GM12878 (cell line): ENCODE data around the gene VMP1. TPM values are rescaled to one million over a fixed set of nuclear protein-coding genes. Genes with fewer than 3 reads are reported as not detected.

Experiments used
- ATAC-seq: fragments of 200-7000 bp; cut with Tn5 transposase; 3 replicates; pipeline ENCODE4 v1.9.1; 2020; ENCODE audit warnings: mild to moderate bottlenecking, moderate library complexity
- BruUV-seq: library from RNA; stranded (reverse); fragments of 400-500 nt; replicated peaks from 2 replicates; lab custom pipeline; 2021; lab: Mats Ljungman, UMichigan
- CTCF ChIA-PET: fragments of 300-600 bp; sonication (Branson Sonifier 250); formaldehyde crosslinking; extraction: SDS; loops from one replicate; lab custom pipeline; 2021; ENCODE audit warnings: inconsistent platforms; lab: Yijun Ruan, JAX
- POLR2A ChIA-PET: fragments of 350-600 bp; formaldehyde crosslinking; extraction: SDS; loops from one replicate; lab custom pipeline; 2021; ENCODE audit warnings: inconsistent platforms; lab: Charles Lee
- RAD21 ChIA-PET: fragments of 300-600 bp; sonication (Branson Sonifier 250); formaldehyde crosslinking; loops from one replicate; lab custom pipeline; 2023; ENCODE audit warnings: antibody characterized with exemption; ENCODE audit not compliant: unreplicated experiment; lab: Charles Lee
- SMC1A ChIA-PET: fragments of 300-600 bp; sonication (Branson Sonifier 250); formaldehyde crosslinking; loops from one replicate; lab custom pipeline; 2023; ENCODE audit not compliant: unreplicated experiment, uncharacterized antibody; lab: Charles Lee
- DNase-seq: peaks from one replicate; pipeline ENCODE4 v3.0.0-alpha.2; 2011; ENCODE audit warnings: low read depth, low spot score
- FAIRE-seq: peaks from 3 replicates; lab custom pipeline; 2011; peaks lifted over from hg19 to GRCh38; lab: Jason Lieb, UNC
- H2AFZ ChIP-seq: 2 replicates; pipeline ENCODE4 v1.6.0; 2011; ENCODE audit warnings: low read depth, low read length, control low read depth; ENCODE audit not compliant: control insufficient read depth
- H3K27ac ChIP-seq: 2 replicates; pipeline ENCODE4 v1.5.1; 2011; ENCODE audit warnings: control low read depth; ENCODE audit not compliant: control insufficient read depth, insufficient read depth
- H3K27me3 ChIP-seq, 2 experiments: replicated peaks in 1 of 2; 2 replicates each; pipeline versions ENCODE4 v1.6.0 to v1.6.1; 2011; ENCODE audit warnings: low read length in 1 of 2; ENCODE audit not compliant: control insufficient read depth in 2 of 2, insufficient read depth in 2 of 2
- H3K36me3 ChIP-seq, 2 experiments: 2 replicates each; pipeline ENCODE4 v1.5.1; 2011; ENCODE audit warnings: low read length in 1 of 2; ENCODE audit not compliant: control insufficient read depth in 2 of 2, insufficient read depth in 2 of 2
- H3K4me1 ChIP-seq: 2 replicates; pipeline ENCODE4 v1.6.1; 2011; ENCODE audit warnings: mild to moderate bottlenecking, low read length, moderate library complexity, mixed read lengths; ENCODE audit not compliant: control insufficient read depth, insufficient read depth
- H3K4me2 ChIP-seq: 2 replicates; pipeline ENCODE4 v1.6.0; 2011; ENCODE audit warnings: control low read depth; ENCODE audit not compliant: control insufficient read depth, insufficient read depth
- H3K4me3 ChIP-seq: fragments of 200-600 bp; sonication (generic); 2 replicates; pipeline ENCODE4 v1.5.1; 2016
- H3K79me2 ChIP-seq: 2 replicates; pipeline ENCODE4 v1.6.0; 2011; ENCODE audit warnings: low read length; ENCODE audit not compliant: control insufficient read depth, insufficient read depth
- H3K9ac ChIP-seq: 2 replicates; pipeline ENCODE4 v1.8.0; 2011; ENCODE audit warnings: low read length, control low read depth, mixed read lengths; ENCODE audit not compliant: control insufficient read depth, insufficient read depth
- H3K9me3 ChIP-seq: replicated peaks from 3 replicates; pipeline ENCODE4 v1.5.1; 2011; ENCODE audit warnings: mild to moderate bottlenecking, low read length; ENCODE audit not compliant: control insufficient read depth, insufficient read depth
- H4K20me1 ChIP-seq: 2 replicates; pipeline ENCODE4 v1.6.0; 2011; ENCODE audit not compliant: control insufficient read depth, insufficient read depth
- ASH2L ChIP-seq: fragments of 300-600, 200-600 bp; sonication (generic); IDR thresholded peaks from 2 replicates; pipeline ENCODE4 v1.6.1; 2017; ENCODE audit warnings: low read depth, mild to moderate bottlenecking, borderline replicate concordance
- BCL11A ChIP-seq: IDR thresholded peaks from 2 replicates; pipeline ENCODE4 v1.6.1; 2011; ENCODE audit warnings: low read depth, low read length
- BMI1 ChIP-seq: fragments of 450-650 bp; IDR thresholded peaks from 2 replicates; pipeline ENCODE4 v1.6.1; 2016; ENCODE audit warnings: mild to moderate bottlenecking, moderate library complexity, borderline replicate concordance
- CREM ChIP-seq: IDR thresholded peaks from 2 replicates; pipeline ENCODE4 v1.6.1; 2014; ENCODE audit warnings: antibody characterized with exemption, low read depth
- KLF5 ChIP-seq: fragments of 450-650 bp; IDR thresholded peaks from 2 replicates; pipeline ENCODE4 v1.6.1; 2014; ENCODE audit warnings: mild to moderate bottlenecking; ENCODE audit not compliant: partially characterized antibody
- MYB ChIP-seq: fragments of 150-350 bp; IDR thresholded peaks from 2 replicates; pipeline ENCODE4 v1.6.1; 2014; ENCODE audit warnings: mild to moderate bottlenecking, low read depth, low read length, borderline replicate concordance
- PML ChIP-seq: IDR thresholded peaks from 2 replicates; pipeline ENCODE4 v1.6.1; 2012; ENCODE audit warnings: low read length, inconsistent platforms
- POLR2AphosphoS5 ChIP-seq: IDR thresholded peaks from 2 replicates; pipeline ENCODE4 v1.6.1; 2011; ENCODE audit warnings: mild to moderate bottlenecking, low read length, inconsistent platforms
- RBBP5 ChIP-seq: fragments of 200-600 bp; sonication (generic); conservative IDR thresholded peaks from 2 replicates; pipeline ENCODE4 v1.6.1; 2016
- TBL1XR1 ChIP-seq: IDR thresholded peaks from 2 replicates; pipeline ENCODE4 v1.6.1; 2012; ENCODE audit warnings: low read depth, low read length, improper control_type of control experiment
- YBX1 ChIP-seq: fragments of 450-650 bp; IDR thresholded peaks from 2 replicates; pipeline ENCODE4 v1.6.1; 2016; ENCODE audit warnings: antibody characterized with exemption
- ZNF207 ChIP-seq: fragments of 450-650 bp; IDR thresholded peaks from 2 replicates; pipeline ENCODE4 v1.6.1; 2014; ENCODE audit warnings: antibody characterized with exemption, mild to moderate bottlenecking, borderline replicate concordance
- in situ Hi-C: fragments of 300-500 bp; cut with MboI; formaldehyde crosslinking; loops from 9 replicates; pipeline ENCODE4 v1.14.3; 2018; ENCODE audit warnings: mixed read lengths
- intact Hi-C: fragments of 100-400 bp; cut with micrococcal nuclease; formaldehyde crosslinking; loops from one replicate; pipeline ENCODE4 v1.14.2; 2022; ENCODE audit not compliant: unreplicated experiment
- polyA plus RNA-seq, 11 experiments: library from polyadenylated mRNA; depleted of rRNA in 4 of 11; unstranded in 6 of 11; stranded (reverse) in 5 of 11; fragments of >200 nt; fragmentation: Nextera tagmentation in 4 of 11; fragmentation: Illumina TruSeq in 1 of 11; extraction: Ambion mirVana in 4 of 11; extraction: Trizol in 1 of 11; gene quantifications; 1 replicate in 1 of 11; 2 replicates in 10 of 11; pipeline versions ENCODE4 v1.2.1 to v1.2.3, GENCODE V29; 2011 to 2016; ENCODE audit warnings: inconsistent platforms in 2 of 11, missing spikeins in 2 of 11, low read depth in 1 of 11
- total RNA-seq, 4 experiments: library from RNA; depleted of rRNA in 3 of 4; stranded (reverse); fragments of >200 nt in 3 of 4; fragmentation: Illumina TruSeq in 1 of 4; extraction: Trizol in 1 of 4; gene quantifications; 2 replicates each; pipeline versions ENCODE4 v1.2.1 to v1.2.3, GENCODE V29; 2013 to 2021
- TF ChIP-seq, protein P1 (sequence below): fragments of 450-650 bp; IDR thresholded peaks from 2 replicates; pipeline ENCODE4 v1.6.1; 2016; ENCODE audit warnings: mild to moderate bottlenecking, moderate library complexity, borderline replicate concordance
- TF ChIP-seq, protein P2 (sequence below): fragments of 450-650 bp; formaldehyde crosslinking; IDR thresholded peaks from 2 replicates; pipeline ENCODE4 v1.5.0; 2022; ENCODE audit warnings: mild to moderate bottlenecking, missing genetic modification characterization
- TF ChIP-seq, protein P3 (sequence below): fragments of 450-650 bp; IDR thresholded peaks from 2 replicates; pipeline ENCODE4 v1.6.1; 2016; ENCODE audit warnings: mild to moderate bottlenecking

The VMP1 gene
- total and polyA plus RNA-seq, 10 of the 15 experiments (the other 5 are each of a cell fraction or from before 2014, with no cell fraction given): 88.4 to 199 (median 132) TPM

DNA sequence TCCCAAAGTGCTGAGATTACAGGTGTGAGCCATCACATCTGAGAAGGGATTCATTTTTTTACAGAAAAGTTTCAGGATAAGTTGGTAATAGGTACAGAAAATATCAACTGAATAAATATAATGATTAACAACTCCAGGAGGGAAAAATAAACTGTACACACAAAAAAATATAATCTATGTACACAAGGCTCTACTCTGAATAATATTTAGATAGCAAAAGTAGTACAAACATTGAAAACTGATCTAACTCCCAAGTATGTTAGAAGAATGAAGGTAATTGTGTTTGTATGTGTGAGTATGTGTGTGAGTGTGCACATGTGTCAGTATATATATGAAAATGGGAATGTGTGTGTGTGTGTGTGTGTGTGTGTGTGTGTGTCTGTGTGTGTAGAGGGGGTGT lies 164.9 kb downstream of the VMP1 start:
- H4K20me1 ChIP-seq: no peaks in the 10 kb centered on the region
- CTCF ChIA-PET: interaction anchor here (0.9 to 1.5 kb wide), 3 partner anchors 27 to 167 kb away, joined by 4 read pairs; no protein-coding TSS in a partner anchor
- no peaks in the 10 kb centered on the region for H3K4me1 ChIP-seq
- BruUV-seq: no TSS peak
- SMC1A ChIA-PET: interaction anchor here (0.6 kb wide), 1 partner anchor 80 kb away, joined by 3 read pairs; no protein-coding TSS in a partner anchor
- no peaks in the 10 kb centered on the region for H3K79me2 ChIP-seq
- in situ Hi-C loops: no loop called here
- no peak overlapping the region for H3K4me2 ChIP-seq
- no peak for FAIRE-seq
- H3K36me3 ChIP-seq: peaks cover 0 to 5% of the 10 kb centered on the region in 2 experiments; a peak in 2 of 4 replicates
- H3K9me3 ChIP-seq: no peaks in the 10 kb centered on the region
- H3K4me3 ChIP-seq: no peak overlapping the region
- H3K27ac ChIP-seq: no peak overlapping the region
- POLR2A ChIA-PET: interaction anchor here (0.6 kb wide), 2 partner anchors 11 to 21 kb away, joined by 6 to 7 read pairs; no protein-coding TSS in a partner anchor
- ATAC-seq: no peak
- RAD21 ChIA-PET: no interaction called here
- intact Hi-C loops: no loop called here
- H3K27me3 ChIP-seq: no peaks in the 10 kb centered on the region
- no peak overlapping the region for H3K9ac ChIP-seq
- H2AFZ ChIP-seq: no peak overlapping the region
- no peak for TF ChIP-seq ASH2L
- TF ChIP-seq YBX1: no peak
- TF ChIP-seq, protein P1, sequence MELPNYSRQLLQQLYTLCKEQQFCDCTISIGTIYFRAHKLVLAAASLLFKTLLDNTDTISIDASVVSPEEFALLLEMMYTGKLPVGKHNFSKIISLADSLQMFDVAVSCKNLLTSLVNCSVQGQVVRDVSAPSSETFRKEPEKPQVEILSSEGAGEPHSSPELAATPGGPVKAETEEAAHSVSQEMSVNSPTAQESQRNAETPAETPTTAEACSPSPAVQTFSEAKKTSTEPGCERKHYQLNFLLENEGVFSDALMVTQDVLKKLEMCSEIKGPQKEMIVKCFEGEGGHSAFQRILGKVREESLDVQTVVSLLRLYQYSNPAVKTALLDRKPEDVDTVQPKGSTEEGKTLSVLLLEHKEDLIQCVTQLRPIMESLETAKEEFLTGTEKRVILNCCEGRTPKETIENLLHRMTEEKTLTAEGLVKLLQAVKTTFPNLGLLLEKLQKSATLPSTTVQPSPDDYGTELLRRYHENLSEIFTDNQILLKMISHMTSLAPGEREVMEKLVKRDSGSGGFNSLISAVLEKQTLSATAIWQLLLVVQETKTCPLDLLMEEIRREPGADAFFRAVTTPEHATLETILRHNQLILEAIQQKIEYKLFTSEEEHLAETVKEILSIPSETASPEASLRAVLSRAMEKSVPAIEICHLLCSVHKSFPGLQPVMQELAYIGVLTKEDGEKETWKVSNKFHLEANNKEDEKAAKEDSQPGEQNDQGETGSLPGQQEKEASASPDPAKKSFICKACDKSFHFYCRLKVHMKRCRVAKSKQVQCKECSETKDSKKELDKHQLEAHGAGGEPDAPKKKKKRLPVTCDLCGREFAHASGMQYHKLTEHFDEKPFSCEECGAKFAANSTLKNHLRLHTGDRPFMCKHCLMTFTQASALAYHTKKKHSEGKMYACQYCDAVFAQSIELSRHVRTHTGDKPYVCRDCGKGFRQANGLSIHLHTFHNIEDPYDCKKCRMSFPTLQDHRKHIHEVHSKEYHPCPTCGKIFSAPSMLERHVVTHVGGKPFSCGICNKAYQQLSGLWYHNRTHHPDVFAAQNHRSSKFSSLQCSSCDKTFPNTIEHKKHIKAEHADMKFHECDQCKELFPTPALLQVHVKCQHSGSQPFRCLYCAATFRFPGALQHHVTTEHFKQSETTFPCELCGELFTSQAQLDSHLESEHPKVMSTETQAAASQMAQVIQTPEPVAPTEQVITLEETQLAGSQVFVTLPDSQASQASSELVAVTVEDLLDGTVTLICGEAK: no peak
- TF ChIP-seq MYB: no peak
- TF ChIP-seq, protein P2, sequence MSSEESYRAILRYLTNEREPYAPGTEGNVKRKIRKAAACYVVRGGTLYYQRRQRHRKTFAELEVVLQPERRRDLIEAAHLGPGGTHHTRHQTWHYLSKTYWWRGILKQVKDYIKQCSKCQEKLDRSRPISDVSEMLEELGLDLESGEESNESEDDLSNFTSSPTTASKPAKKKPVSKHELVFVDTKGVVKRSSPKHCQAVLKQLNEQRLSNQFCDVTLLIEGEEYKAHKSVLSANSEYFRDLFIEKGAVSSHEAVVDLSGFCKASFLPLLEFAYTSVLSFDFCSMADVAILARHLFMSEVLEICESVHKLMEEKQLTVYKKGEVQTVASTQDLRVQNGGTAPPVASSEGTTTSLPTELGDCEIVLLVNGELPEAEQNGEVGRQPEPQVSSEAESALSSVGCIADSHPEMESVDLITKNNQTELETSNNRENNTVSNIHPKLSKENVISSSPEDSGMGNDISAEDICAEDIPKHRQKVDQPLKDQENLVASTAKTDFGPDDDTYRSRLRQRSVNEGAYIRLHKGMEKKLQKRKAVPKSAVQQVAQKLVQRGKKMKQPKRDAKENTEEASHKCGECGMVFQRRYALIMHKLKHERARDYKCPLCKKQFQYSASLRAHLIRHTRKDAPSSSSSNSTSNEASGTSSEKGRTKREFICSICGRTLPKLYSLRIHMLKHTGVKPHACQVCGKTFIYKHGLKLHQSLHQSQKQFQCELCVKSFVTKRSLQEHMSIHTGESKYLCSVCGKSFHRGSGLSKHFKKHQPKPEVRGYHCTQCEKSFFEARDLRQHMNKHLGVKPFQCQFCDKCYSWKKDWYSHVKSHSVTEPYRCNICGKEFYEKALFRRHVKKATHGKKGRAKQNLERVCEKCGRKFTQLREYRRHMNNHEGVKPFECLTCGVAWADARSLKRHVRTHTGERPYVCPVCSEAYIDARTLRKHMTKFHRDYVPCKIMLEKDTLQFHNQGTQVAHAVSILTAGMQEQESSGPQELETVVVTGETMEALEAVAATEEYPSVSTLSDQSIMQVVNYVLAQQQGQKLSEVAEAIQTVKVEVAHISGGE (CRISPR knock-in tag): no peak
- TF ChIP-seq RBBP5: no peak
- TF ChIP-seq, protein P3, sequence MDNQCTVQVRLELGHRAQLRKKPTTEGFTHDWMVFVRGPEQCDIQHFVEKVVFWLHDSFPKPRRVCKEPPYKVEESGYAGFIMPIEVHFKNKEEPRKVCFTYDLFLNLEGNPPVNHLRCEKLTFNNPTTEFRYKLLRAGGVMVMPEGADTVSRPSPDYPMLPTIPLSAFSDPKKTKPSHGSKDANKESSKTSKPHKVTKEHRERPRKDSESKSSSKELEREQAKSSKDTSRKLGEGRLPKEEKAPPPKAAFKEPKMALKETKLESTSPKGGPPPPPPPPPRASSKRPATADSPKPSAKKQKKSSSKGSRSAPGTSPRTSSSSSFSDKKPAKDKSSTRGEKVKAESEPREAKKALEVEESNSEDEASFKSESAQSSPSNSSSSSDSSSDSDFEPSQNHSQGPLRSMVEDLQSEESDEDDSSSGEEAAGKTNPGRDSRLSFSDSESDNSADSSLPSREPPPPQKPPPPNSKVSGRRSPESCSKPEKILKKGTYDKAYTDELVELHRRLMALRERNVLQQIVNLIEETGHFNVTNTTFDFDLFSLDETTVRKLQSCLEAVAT: no peak
- TF ChIP-seq POLR2AphosphoS5: no peak
- TF ChIP-seq ZNF207: no peak
- TF ChIP-seq BMI1: no peak
- no peak for TF ChIP-seq KLF5
- TF ChIP-seq PML: no peak
- TF ChIP-seq CREM: no peak
- no peak for TF ChIP-seq BCL11A
- TF ChIP-seq TBL1XR1: no peak
- DNase-seq: no peak
